Neural cell (in vitro differentiated cells): ENCODE data around the gene GLIS2.

Experiments used
- CTCF ChIP-seq: fragments of 450-650 bp; IDR thresholded peaks from 2 replicates; pipeline ENCODE4 v1.5.1; 2014; ENCODE audit warnings: antibody characterized with exemption, mild to moderate bottlenecking, moderate library complexity; ENCODE audit not compliant: poor library complexity, severe bottlenecking
- EP300 ChIP-seq: fragments of 450-650 bp; conservative IDR thresholded peaks from 2 replicates; pipeline ENCODE4 v1.6.1; 2014; ENCODE audit warnings: antibody characterized with exemption, mild to moderate bottlenecking, moderate library complexity; ENCODE audit not compliant: poor library complexity, severe bottlenecking
- EZH2 ChIP-seq: fragments of 200-600, 300-800 bp; shearing (Covaris generic), sonication (generic); IDR thresholded peaks from 2 replicates; pipeline ENCODE4 v1.6.1; 2014; ENCODE audit warnings: antibody characterized with exemption, low read length, borderline replicate concordance, mild to moderate bottlenecking; ENCODE audit not compliant: insufficient read depth, poor library complexity, severe bottlenecking
- MXI1 ChIP-seq: fragments of 450-650 bp; conservative IDR thresholded peaks from 2 replicates; pipeline ENCODE4 v1.6.1; 2014; ENCODE audit warnings: antibody characterized with exemption, mild to moderate bottlenecking; ENCODE audit not compliant: poor library complexity, severe bottlenecking
- RAD21 ChIP-seq: fragments of 450-650 bp; conservative IDR thresholded peaks from 2 replicates; pipeline ENCODE4 v1.6.1; 2014; ENCODE audit warnings: antibody characterized with exemption, mild to moderate bottlenecking, moderate library complexity
- SMC3 ChIP-seq: fragments of 450-650 bp; conservative IDR thresholded peaks from 2 replicates; pipeline ENCODE4 v1.6.1; 2014; ENCODE audit warnings: antibody characterized with exemption, mild to moderate bottlenecking, moderate library complexity; ENCODE audit not compliant: poor library complexity

- TF ChIP-seq EZH2 (no peak), RAD21 (no peak), CTCF (no peak), SMC3 (no peak), MXI1 (no peak), EP300 (no peak)
Measured at GRCh38 chr16:4341250-4341649, 25.4 kb downstream of the GLIS2 start.
